Measurements from ENCODE around the gene HIVEP1.

The HIVEP1 gene

DNA sequence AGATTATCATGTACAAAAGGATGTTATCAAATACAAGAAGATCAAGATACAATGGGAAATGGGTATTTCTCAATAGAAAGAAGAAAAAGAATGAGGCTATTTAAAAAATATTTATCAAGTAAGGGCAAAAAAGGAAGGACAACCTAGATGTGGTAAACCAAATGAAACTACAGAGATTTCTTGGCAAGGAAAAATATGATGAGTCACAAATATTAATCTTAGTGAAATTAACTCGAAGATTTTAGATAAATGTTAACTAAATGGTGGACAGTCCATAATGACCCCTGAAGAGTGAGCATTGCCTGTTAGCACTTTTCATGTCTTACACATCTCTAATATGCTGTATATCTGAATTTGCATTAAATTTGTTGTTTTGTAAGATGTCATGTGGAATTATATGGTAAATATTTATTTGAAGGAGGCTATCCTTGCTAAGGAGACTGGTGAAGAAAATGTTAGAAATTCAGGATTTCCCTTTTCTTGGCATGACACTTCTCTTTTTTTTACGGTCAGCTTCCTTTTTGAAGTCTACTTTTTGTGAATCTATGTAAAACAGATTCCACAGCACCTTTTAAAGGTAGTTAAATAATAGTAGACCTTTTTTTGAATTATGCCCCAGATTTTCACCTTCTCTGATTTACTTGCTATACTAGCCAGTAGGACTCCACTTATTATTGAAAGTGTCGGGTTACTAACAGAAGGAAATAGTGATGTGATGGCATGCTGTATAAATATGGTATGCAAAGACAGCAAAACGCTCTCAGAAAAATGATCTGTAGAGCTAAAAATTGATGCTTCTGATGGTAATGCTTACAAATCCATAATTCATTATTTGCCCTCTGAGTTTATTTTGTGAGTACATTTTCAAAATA is 120.5 kb downstream of the HIVEP1 start:
- DNase-seq (ENCODE audit: insufficient read length) (no peak), FAIRE-seq (no peak)
- TF ChIP-seq POLR2A (IDR thresholded peaks at IDR 0.05; ENCODE audit: low read depth, low read length) = no peak
- no peak for TF ChIP-seq POLR2AphosphoS5 (IDR thresholded peaks at IDR 0.05; ENCODE audit: low read depth, low read length)
- no peak for TF ChIP-seq TAF1 (IDR thresholded peaks at IDR 0.05; ENCODE audit: borderline replicate concordance, low read depth, low read length)

DNA sequence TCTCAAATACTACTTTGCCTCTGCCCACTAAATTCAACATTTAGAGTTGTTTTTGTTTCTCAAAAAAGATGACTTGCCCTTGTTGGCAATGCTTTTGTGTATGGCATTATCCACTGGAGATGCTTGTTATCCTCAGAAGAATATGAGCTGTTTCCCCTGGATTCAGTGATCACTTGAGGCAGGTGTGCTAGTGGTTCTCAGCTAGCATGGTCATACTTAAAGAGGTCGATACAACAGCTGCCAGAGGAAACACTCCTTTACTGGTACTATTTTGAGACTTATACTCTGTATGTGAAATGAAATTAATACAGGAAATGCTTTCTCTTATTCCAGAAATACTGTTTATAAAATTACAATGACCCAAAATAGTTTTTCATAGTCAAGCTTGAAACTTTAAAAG is 122.5 kb downstream of the HIVEP1 start:
- no peak for FAIRE-seq
- TF ChIP-seq POLR2A (IDR thresholded peaks at IDR 0.05; ENCODE audit: low read depth, low read length) = no peak
- no peak for TF ChIP-seq POLR2AphosphoS5 (IDR thresholded peaks at IDR 0.05; ENCODE audit: low read depth, low read length)
- TF ChIP-seq TAF1 (IDR thresholded peaks at IDR 0.05; ENCODE audit: borderline replicate concordance, low read depth, low read length) = no peak
- DNase-seq (ENCODE audit: insufficient read length) = no peak

DNA sequence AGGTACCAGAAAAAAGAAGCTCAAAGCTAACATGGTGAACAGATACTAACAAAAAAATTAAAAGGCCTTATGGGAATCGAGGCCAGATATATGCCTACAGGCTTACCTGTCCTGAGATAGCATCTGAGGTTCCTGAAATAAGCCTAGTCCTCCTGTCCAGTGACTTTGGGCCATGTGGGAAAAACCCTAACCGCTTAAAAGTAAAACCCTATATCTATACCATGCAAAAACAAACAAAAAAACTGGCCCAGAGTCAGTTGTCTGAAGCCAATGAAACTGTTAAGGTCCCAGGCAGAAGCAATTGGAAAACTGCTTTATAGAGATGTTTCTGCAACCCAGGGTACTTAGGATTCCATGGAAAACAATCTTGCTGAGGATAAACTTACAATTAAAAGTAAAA is 122.9 kb downstream of the HIVEP1 start:
- no peak for DNase-seq (ENCODE audit: insufficient read length)
- FAIRE-seq = no peak
- TF ChIP-seq TAF1 (IDR thresholded peaks at IDR 0.05; ENCODE audit: borderline replicate concordance, low read depth, low read length) (no peak), POLR2A (IDR thresholded peaks at IDR 0.05; ENCODE audit: low read depth, low read length) (no peak), POLR2AphosphoS5 (IDR thresholded peaks at IDR 0.05; ENCODE audit: low read depth, low read length) (no peak)

DNA sequence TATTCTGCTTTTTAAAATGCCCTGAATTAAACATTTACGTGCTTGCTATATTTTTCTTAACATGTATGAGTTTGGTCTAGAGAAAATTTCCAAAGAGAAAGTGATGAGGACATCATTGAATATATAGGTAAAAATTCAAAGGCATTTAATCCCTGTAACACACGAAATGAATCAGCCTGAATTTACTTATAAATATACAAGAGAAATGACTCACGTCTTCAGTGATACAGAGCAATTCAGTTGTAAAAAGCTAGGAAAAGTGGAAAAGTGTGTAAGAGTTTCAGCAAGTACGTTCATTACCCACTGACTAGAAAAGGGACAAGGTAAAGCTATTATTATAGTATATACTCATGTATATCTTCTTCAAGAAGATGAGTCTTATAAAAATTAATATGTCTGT is 124.8 kb downstream of the HIVEP1 start:
- TF ChIP-seq POLR2A (IDR thresholded peaks at IDR 0.05; ENCODE audit: low read depth, low read length) = no peak
- TF ChIP-seq TAF1 (IDR thresholded peaks at IDR 0.05; ENCODE audit: borderline replicate concordance, low read depth, low read length) = no peak
- TF ChIP-seq POLR2AphosphoS5 (IDR thresholded peaks at IDR 0.05; ENCODE audit: low read depth, low read length) = no peak
- DNase-seq (ENCODE audit: insufficient read length) (no peak), FAIRE-seq (no peak)

DNA sequence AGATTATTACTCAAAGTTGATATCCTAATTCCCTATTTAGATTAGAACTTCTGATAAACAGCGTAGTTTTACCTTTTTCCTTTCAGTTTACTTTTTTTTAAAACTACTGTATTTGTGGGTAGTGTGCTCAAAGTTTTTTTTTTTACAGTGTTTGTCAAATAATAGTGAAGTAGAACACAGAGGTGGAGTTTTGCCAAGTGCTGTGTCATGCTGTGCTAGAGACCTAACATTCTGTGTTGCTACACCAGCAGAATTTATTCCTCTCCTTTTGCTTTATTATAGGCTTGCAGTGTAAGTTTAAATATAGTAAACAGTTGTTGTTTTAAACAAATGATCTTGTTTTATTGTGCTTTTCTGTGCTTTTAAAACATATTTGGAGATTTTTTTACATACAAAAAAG is 125.4 kb downstream of the HIVEP1 start:
- no peak for DNase-seq (ENCODE audit: insufficient read length)
- TF ChIP-seq TAF1 (IDR thresholded peaks at IDR 0.05; ENCODE audit: borderline replicate concordance, low read depth, low read length) (no peak), POLR2A (IDR thresholded peaks at IDR 0.05; ENCODE audit: low read depth, low read length) (no peak), POLR2AphosphoS5 (IDR thresholded peaks at IDR 0.05; ENCODE audit: low read depth, low read length) (no peak)
- FAIRE-seq = no peak

DNA sequence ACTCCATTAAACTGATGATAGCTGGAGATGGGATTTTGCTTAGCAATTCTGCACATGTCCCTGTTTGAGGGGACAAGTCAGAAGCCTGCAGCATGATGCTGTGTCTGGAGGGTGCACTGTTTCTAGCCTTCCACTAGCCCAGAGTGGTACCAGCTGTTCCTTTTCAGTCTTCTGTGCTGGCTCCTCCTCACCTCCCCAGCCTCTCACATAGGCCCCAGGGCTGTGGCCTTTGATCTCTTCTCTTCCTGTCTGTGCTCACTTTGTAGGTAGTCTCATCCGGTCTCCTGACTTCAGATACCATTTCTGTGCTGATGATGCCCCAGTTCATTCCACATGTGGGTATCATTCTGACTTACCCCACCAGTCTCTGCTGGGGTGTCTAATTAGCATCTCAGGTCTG is 126.3 kb downstream of the HIVEP1 start:
- DNase-seq (ENCODE audit: insufficient read length) (no peak), FAIRE-seq (no peak)

DNA sequence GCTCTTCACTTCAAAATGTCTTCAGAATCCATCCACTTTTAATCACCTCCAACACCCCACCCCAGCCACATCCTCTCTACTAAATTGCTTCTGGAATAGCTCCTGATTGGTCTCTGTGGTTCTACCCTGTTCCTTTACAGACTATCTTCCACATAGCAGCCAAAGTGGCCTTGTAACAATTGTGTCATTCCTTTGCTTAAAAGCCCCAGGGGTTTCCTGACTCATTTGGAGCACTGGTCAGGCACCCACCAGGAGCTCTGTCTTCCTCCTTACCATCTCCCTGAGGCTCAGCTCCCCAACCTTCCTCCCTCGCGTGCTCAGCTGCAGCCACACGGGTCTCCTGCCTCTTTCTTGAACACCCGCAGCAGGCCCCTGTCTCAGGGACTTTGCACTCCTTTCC is 126.8 kb downstream of the HIVEP1 start:
- FAIRE-seq (no peak), DNase-seq (ENCODE audit: insufficient read length) (no peak)
- TF ChIP-seq POLR2AphosphoS5 (IDR thresholded peaks at IDR 0.05; ENCODE audit: low read depth, low read length) = no peak
- no peak for TF ChIP-seq POLR2A (IDR thresholded peaks at IDR 0.05; ENCODE audit: low read depth, low read length)
- TF ChIP-seq TAF1 (IDR thresholded peaks at IDR 0.05; ENCODE audit: borderline replicate concordance, low read depth, low read length) = no peak

More for the DNA sequence above, 126.3 kb downstream of the HIVEP1 start:
- TF ChIP-seq POLR2A (IDR thresholded peaks at IDR 0.05; ENCODE audit: low read depth, low read length) (no peak), TAF1 (IDR thresholded peaks at IDR 0.05; ENCODE audit: borderline replicate concordance, low read depth, low read length) (no peak), POLR2AphosphoS5 (IDR thresholded peaks at IDR 0.05; ENCODE audit: low read depth, low read length) (no peak)

DNA sequence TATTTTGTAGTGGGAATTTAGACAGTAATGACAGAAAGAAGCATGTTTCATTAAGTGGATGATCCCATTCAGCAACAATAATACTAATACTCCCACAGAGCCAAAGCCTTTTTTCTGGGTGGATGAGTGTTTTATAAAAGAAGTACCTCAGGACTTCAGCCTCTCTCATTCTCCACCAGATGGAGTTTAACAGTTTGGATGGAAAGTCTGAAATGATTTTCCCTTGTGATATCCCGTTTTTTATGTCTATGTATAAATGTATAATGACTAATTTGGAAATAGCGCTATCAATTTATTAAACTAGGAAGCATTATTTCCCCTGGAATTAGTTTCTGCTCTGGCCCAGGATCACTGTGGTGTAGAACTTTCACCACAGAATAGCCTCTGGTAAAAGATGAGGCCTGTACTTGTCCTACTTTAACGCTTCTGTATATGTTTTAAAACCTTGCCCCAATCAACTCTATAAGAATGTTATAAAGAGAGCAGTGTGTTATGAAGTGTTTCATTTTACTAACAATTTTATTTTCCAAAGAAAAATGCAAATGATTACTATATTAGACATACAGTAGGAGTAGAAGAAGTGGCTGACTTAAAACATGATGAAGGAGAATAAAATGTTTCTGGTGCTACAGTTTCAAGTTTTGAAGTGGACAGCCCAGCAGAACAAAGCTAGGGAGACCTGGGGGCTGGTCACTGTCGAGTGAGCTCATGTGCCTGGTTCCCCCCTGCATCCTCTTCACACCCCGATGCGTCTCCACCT is 135.6 kb downstream of the HIVEP1 start:
- FAIRE-seq (no peak), DNase-seq (ENCODE audit: insufficient read length) (no peak)
- TF ChIP-seq TAF1 (IDR thresholded peaks at IDR 0.05; ENCODE audit: borderline replicate concordance, low read depth, low read length) (no peak), POLR2A (IDR thresholded peaks at IDR 0.05; ENCODE audit: low read depth, low read length) (no peak), POLR2AphosphoS5 (IDR thresholded peaks at IDR 0.05; ENCODE audit: low read depth, low read length) (no peak)

DNA sequence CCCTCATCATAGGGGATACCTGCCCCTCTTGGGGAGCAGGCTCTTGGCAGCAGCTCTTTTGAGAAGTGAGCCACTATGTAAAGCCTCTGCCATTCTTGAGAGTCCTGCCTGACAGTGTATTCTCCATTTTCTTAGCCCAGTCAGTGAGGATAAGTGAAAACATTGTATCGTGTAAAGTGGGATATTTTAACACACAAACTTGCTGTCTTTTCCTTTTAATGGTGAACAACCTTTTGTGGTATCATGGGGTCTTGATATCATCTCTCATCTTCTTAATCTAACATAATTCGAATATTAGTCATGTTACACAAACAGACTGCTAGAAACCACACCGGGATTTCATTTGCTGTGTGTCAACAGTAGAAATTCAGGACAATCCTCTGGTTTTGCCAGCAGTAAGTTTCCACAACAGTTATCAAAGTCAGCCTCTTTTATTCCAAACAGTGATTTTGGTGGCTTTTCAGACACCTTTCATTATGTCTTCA is 136.2 kb downstream of the HIVEP1 start:
- FAIRE-seq (no peak), DNase-seq (ENCODE audit: insufficient read length) (no peak)
- no peak for TF ChIP-seq TAF1 (IDR thresholded peaks at IDR 0.05; ENCODE audit: borderline replicate concordance, low read depth, low read length)
- no peak for TF ChIP-seq POLR2A (IDR thresholded peaks at IDR 0.05; ENCODE audit: low read depth, low read length)
- TF ChIP-seq POLR2AphosphoS5 (IDR thresholded peaks at IDR 0.05; ENCODE audit: low read depth, low read length) = no peak

DNA sequence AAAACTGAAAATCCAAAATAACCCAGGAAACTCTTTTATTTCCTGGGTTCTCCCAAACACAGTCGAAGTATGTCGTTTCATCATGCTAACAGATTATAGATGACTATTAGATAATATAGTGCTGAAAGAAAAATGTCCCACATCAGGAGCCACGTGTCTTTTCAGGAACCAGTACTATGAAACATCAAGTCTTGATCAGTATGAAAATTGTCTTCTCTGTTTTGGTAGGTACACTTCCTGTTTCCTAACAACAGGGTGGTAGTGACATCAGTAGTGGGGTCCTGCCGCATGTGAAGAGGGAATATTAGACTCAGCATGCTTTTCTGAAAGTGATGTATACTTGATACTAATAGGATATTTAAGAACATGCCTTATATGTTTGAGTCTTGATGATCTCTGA is 136.7 kb downstream of the HIVEP1 start:
- DNase-seq (ENCODE audit: insufficient read length) (no peak), FAIRE-seq (no peak)
- TF ChIP-seq POLR2AphosphoS5 (IDR thresholded peaks at IDR 0.05; ENCODE audit: low read depth, low read length) = no peak
- no peak for TF ChIP-seq POLR2A (IDR thresholded peaks at IDR 0.05; ENCODE audit: low read depth, low read length)

DNA sequence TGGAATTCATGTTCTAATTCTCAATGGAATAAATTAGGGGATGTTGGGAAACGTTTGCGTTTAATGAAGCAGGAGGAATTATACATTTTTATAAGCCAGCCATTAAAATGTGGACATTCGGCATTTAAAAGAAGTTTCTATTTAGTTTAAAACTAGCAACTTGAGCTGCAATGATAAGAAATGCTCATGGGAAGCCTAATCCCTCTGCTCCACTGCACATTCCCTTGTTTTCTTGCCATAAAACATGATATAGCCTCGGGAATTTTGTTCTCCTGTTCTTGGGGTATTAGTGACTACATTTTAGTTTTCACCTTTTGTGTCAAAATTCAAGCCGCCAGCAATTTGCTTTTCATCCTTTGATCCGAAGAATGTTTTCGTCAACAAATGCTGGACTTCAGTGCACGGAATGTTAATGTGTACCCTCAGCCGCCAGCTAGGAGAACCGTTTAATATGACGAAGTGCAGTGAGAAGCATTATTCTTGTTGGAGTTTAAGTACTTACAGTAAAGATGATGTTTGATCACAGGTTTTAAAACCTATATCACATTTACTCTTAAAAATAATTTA is 137.9 kb downstream of the HIVEP1 start:
- no peak for TF ChIP-seq POLR2A (IDR thresholded peaks at IDR 0.05; ENCODE audit: low read depth, low read length)
- no peak for TF ChIP-seq TAF1 (IDR thresholded peaks at IDR 0.05; ENCODE audit: borderline replicate concordance, low read depth, low read length)
- no peak for TF ChIP-seq POLR2AphosphoS5 (IDR thresholded peaks at IDR 0.05; ENCODE audit: low read depth, low read length)
- no peak for FAIRE-seq
- no peak for DNase-seq (ENCODE audit: insufficient read length)

All from GM12892 (cell line).